GM12878 (cell line): ENCODE results near the gene B3GNT3. TPM values are rescaled to one million over a fixed set of nuclear protein-coding genes. Genes with fewer than 3 reads are reported as not detected.

Source experiments
- ATAC-seq: fragments of 200-7000 bp; cut with Tn5 transposase; 3 replicates; pipeline ENCODE4 v1.9.1; 2020; ENCODE audit warnings: mild to moderate bottlenecking, moderate library complexity
- BruUV-seq: library from RNA; stranded (reverse); fragments of 400-500 nt; replicated peaks from 2 replicates; lab custom pipeline; 2021; lab: Mats Ljungman, UMichigan
- CTCF ChIA-PET: fragments of 300-600 bp; sonication (Branson Sonifier 250); formaldehyde crosslinking; extraction: SDS; loops from one replicate; lab custom pipeline; 2021; ENCODE audit warnings: inconsistent platforms; lab: Yijun Ruan, JAX
- POLR2A ChIA-PET: fragments of 350-600 bp; formaldehyde crosslinking; extraction: SDS; loops from one replicate; lab custom pipeline; 2021; ENCODE audit warnings: inconsistent platforms; lab: Charles Lee
- RAD21 ChIA-PET: fragments of 300-600 bp; sonication (Branson Sonifier 250); formaldehyde crosslinking; loops from one replicate; lab custom pipeline; 2023; ENCODE audit warnings: antibody characterized with exemption; ENCODE audit not compliant: unreplicated experiment; lab: Charles Lee
- SMC1A ChIA-PET: fragments of 300-600 bp; sonication (Branson Sonifier 250); formaldehyde crosslinking; loops from one replicate; lab custom pipeline; 2023; ENCODE audit not compliant: unreplicated experiment, uncharacterized antibody; lab: Charles Lee
- DNase-seq: peaks from one replicate; pipeline ENCODE4 v3.0.0-alpha.2; 2011; ENCODE audit warnings: low read depth, low spot score
- FAIRE-seq: peaks from 3 replicates; lab custom pipeline; 2011; peaks lifted over from hg19 to GRCh38; lab: Jason Lieb, UNC
- H2AFZ ChIP-seq: 2 replicates; pipeline ENCODE4 v1.6.0; 2011; ENCODE audit warnings: low read depth, low read length, control low read depth; ENCODE audit not compliant: control insufficient read depth
- H3K27ac ChIP-seq: 2 replicates; pipeline ENCODE4 v1.5.1; 2011; ENCODE audit warnings: control low read depth; ENCODE audit not compliant: control insufficient read depth, insufficient read depth
- H3K27me3 ChIP-seq, 2 experiments: replicated peaks in 1 of 2; 2 replicates each; pipeline versions ENCODE4 v1.6.0 to v1.6.1; 2011; ENCODE audit warnings: low read length in 1 of 2; ENCODE audit not compliant: control insufficient read depth in 2 of 2, insufficient read depth in 2 of 2
- H3K36me3 ChIP-seq, 2 experiments: 2 replicates each; pipeline ENCODE4 v1.5.1; 2011; ENCODE audit warnings: low read length in 1 of 2; ENCODE audit not compliant: control insufficient read depth in 2 of 2, insufficient read depth in 2 of 2
- H3K4me1 ChIP-seq: 2 replicates; pipeline ENCODE4 v1.6.1; 2011; ENCODE audit warnings: mild to moderate bottlenecking, low read length, moderate library complexity, mixed read lengths; ENCODE audit not compliant: control insufficient read depth, insufficient read depth
- H3K4me2 ChIP-seq: 2 replicates; pipeline ENCODE4 v1.6.0; 2011; ENCODE audit warnings: control low read depth; ENCODE audit not compliant: control insufficient read depth, insufficient read depth
- H3K4me3 ChIP-seq: fragments of 200-600 bp; sonication (generic); 2 replicates; pipeline ENCODE4 v1.5.1; 2016
- H3K79me2 ChIP-seq: 2 replicates; pipeline ENCODE4 v1.6.0; 2011; ENCODE audit warnings: low read length; ENCODE audit not compliant: control insufficient read depth, insufficient read depth
- H3K9ac ChIP-seq: 2 replicates; pipeline ENCODE4 v1.8.0; 2011; ENCODE audit warnings: low read length, control low read depth, mixed read lengths; ENCODE audit not compliant: control insufficient read depth, insufficient read depth
- H3K9me3 ChIP-seq: replicated peaks from 3 replicates; pipeline ENCODE4 v1.5.1; 2011; ENCODE audit warnings: mild to moderate bottlenecking, low read length; ENCODE audit not compliant: control insufficient read depth, insufficient read depth
- H4K20me1 ChIP-seq: 2 replicates; pipeline ENCODE4 v1.6.0; 2011; ENCODE audit not compliant: control insufficient read depth, insufficient read depth
- CHD2 ChIP-seq: IDR thresholded peaks from 2 replicates; pipeline ENCODE4 v1.6.1; 2011; ENCODE audit warnings: low read depth, low read length, improper control_type of control experiment, borderline replicate concordance
- E2F8 ChIP-seq: fragments of 450-650 bp; IDR thresholded peaks from 2 replicates; pipeline ENCODE4 v1.6.1; 2018; ENCODE audit warnings: mild to moderate bottlenecking, low read depth, moderate library complexity; ENCODE audit not compliant: partially characterized antibody
- NRF1 ChIP-seq: conservative IDR thresholded peaks from 2 replicates; pipeline ENCODE4 v1.6.1; 2011; ENCODE audit warnings: mild to moderate bottlenecking, low read depth, low read length, improper control_type of control experiment
- POLR2A ChIP-seq: IDR thresholded peaks from 2 replicates; pipeline ENCODE4 v1.6.1; 2011; ENCODE audit warnings: low read depth, mild to moderate bottlenecking, low read length
- TCF3 ChIP-seq: IDR thresholded peaks from 2 replicates; pipeline ENCODE4 v1.6.1; 2012; ENCODE audit warnings: low read depth, mild to moderate bottlenecking, low read length, borderline replicate concordance; ENCODE audit not compliant: insufficient read depth
- USF1 ChIP-seq: IDR thresholded peaks from 2 replicates; pipeline ENCODE4 v1.6.1; 2011; ENCODE audit warnings: borderline replicate concordance, low read depth, mild to moderate bottlenecking, moderate library complexity, mixed read lengths, low read length; ENCODE audit not compliant: insufficient read depth; ENCODE audit errors: extremely low read length
- ZBTB4 ChIP-seq: fragments of 450-650 bp; formaldehyde crosslinking; IDR thresholded peaks from 2 replicates; pipeline ENCODE4 v1.4.0; 2022; ENCODE audit warnings: mild to moderate bottlenecking, moderate library complexity
- ZNF24 ChIP-seq: fragments of 450-650 bp; IDR thresholded peaks from 2 replicates; pipeline ENCODE4 v1.6.1; 2017; ENCODE audit warnings: antibody characterized with exemption, mild to moderate bottlenecking
- WGBS: methylation state at CpG from one replicate; pipeline ENCODE4 v1.1.6; 2016; ENCODE audit warnings: low lambda C conversion rate; ENCODE audit not compliant: insufficient replicate concordance, insufficient coverage; ENCODE audit errors: missing lambda C conversion rate; 5-methylcytosine and 5-hydroxymethylcytosine counted together
- in situ Hi-C: fragments of 300-500 bp; cut with MboI; formaldehyde crosslinking; loops from 9 replicates; pipeline ENCODE4 v1.14.3; 2018; ENCODE audit warnings: mixed read lengths
- intact Hi-C: fragments of 100-400 bp; cut with micrococcal nuclease; formaldehyde crosslinking; loops from one replicate; pipeline ENCODE4 v1.14.2; 2022; ENCODE audit not compliant: unreplicated experiment
- polyA plus RNA-seq, 11 experiments: library from polyadenylated mRNA; depleted of rRNA in 4 of 11; unstranded in 6 of 11; stranded (reverse) in 5 of 11; fragments of >200 nt; fragmentation: Nextera tagmentation in 4 of 11; fragmentation: Illumina TruSeq in 1 of 11; extraction: Ambion mirVana in 4 of 11; extraction: Trizol in 1 of 11; gene quantifications; 1 replicate in 1 of 11; 2 replicates in 10 of 11; pipeline versions ENCODE4 v1.2.1 to v1.2.3, GENCODE V29; 2011 to 2016; ENCODE audit warnings: inconsistent platforms in 2 of 11, missing spikeins in 2 of 11, low read depth in 1 of 11
- total RNA-seq, 4 experiments: library from RNA; depleted of rRNA in 3 of 4; stranded (reverse); fragments of >200 nt in 3 of 4; fragmentation: Illumina TruSeq in 1 of 4; extraction: Trizol in 1 of 4; gene quantifications; 2 replicates each; pipeline versions ENCODE4 v1.2.1 to v1.2.3, GENCODE V29; 2013 to 2021
- TF ChIP-seq, protein P1 (sequence below): IDR thresholded peaks from 2 replicates; pipeline ENCODE4 v1.6.1; 2011; ENCODE audit warnings: mild to moderate bottlenecking, low read depth, low read length, moderate library complexity; ENCODE audit not compliant: insufficient replicate concordance

The B3GNT3 gene
- total and polyA plus RNA-seq, 10 of the 15 experiments (the other 5 are each of a cell fraction or from before 2014, with no cell fraction given), result not detected

- intact Hi-C loops, result loop anchor here (10.0 kb wide), 1 partner anchor 409 kb away; the partner anchor contains the start of gene TMEM221
- no peak overlapping the region for H2AFZ ChIP-seq
- H4K20me1 ChIP-seq, result no peaks in the 10 kb centered on the region
- BruUV-seq, result no TSS peak
- ChIA-PET POLR2A (interaction anchor here (0.6 kb wide), 1 partner anchor 156 kb away, joined by 4 read pairs; no protein-coding TSS in a partner anchor), RAD21 (interaction anchor here (1.3 to 3.8 kb wide), 2 partner anchors 48 to 78 kb away, joined by 3 to 27 read pairs; partner anchors contain the start of gene CCDC124), SMC1A (interaction anchor here (0.6 to 3.3 kb wide), 5 partner anchors 51 to 150 kb away, joined by 3 to 19 read pairs (median 7); partner anchors contain the start of gene CCDC124), CTCF (interaction anchor here (0.9 to 8.5 kb wide), 6 partner anchors 57 to 358 kb away, joined by 3 to 78 read pairs (median 4); partner anchors contain the start of gene CCDC124)
- no peaks in the 10 kb centered on the region for H3K79me2 ChIP-seq
- no peak for DNase-seq
- H3K4me2 ChIP-seq, result no peak overlapping the region
- peaks cover 15% of the 10 kb centered on the region for H3K4me1 ChIP-seq
- no peak overlapping the region for H3K27ac ChIP-seq
- no peak overlapping the region for H3K9ac ChIP-seq
- TF ChIP-seq CHD2 (no peak), POLR2A (no peak), TCF3 (no peak), ZNF24 (no peak), USF1 (no peak), E2F8 (no peak), ZBTB4 (CRISPR knock-in tag) (no peak), NRF1 (no peak)
- TF ChIP-seq, protein P1, sequence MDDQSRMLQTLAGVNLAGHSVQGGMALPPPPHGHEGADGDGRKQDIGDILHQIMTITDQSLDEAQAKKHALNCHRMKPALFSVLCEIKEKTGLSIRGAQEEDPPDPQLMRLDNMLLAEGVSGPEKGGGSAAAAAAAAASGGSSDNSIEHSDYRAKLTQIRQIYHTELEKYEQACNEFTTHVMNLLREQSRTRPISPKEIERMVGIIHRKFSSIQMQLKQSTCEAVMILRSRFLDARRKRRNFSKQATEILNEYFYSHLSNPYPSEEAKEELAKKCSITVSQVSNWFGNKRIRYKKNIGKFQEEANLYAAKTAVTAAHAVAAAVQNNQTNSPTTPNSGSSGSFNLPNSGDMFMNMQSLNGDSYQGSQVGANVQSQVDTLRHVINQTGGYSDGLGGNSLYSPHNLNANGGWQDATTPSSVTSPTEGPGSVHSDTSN, result no peak
- FAIRE-seq, result no peak
- H3K36me3 ChIP-seq, result no peaks in the 10 kb centered on the region
- H3K27me3 ChIP-seq, result no peaks in the 10 kb centered on the region
- in situ Hi-C loops, result loop anchor here (5.0 kb wide), 1 partner anchor 152 kb away; no protein-coding TSS in a partner anchor
- WGBS, result 87% methylated on average over 6 of the region's 6 CpGs
- H3K9me3 ChIP-seq, result no peaks in the 10 kb centered on the region
- ATAC-seq, result no peak
- no peak overlapping the region for H3K4me3 ChIP-seq
Measured at GRCh38 chr19:17854061-17854460, 59.1 kb downstream of the B3GNT3 start.
